ENCODE measurements around the gene DPY19L1.
"Not testable (repeated sequence)": the region's sequence is repeated elsewhere in the genome, so short reads cannot be mapped to it uniquely, and the experiment has no call there.

The DPY19L1 gene

DNA sequence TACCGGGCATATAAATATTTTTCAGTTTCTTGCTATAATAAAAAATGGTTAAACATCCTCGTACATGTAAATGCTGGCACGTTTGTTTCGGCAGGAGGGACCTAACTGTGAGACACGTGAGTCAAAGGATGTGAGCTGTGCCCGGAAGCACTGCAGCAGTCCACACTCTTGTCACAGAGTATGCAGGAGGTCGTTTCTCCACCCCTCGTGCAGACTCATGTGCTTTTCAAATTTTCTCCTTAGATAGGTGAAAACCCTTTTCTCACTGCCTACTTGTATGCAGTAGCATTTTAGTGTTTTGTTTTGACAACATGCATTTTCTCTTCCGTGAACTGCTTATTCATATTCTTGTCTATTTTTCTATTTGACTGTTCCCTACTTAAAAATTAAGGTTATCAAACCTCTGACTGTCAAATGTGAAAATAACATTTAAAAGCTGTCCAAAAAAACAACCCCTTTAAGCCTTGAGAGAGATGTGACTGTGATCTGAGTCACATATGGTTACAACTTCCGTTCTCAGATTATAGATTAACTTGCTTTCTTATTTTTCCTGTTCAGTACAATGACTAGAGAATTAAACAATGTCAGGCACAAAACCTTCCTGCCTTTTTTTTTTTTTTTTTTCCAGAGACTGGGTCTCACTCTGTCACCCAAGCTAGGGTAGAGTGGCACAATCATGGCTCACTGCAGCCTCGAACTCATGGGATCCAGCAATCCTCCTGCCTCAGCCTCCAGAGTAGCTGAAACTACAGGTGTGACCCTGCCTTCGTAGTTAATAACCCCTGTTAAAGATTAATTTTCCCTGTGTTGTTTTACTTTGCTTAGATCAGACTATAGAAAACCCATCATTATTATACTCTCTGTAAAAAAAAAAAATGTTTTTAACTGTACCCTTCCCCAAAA is 45.1 kb downstream of the DPY19L1 start:
- no peak for DNase-seq

- not testable (repeated sequence) for DNase-seq
Measured at GRCh38 chr7:34988442-34989125, 48.7 kb downstream of the DPY19L1 start.

DNA sequence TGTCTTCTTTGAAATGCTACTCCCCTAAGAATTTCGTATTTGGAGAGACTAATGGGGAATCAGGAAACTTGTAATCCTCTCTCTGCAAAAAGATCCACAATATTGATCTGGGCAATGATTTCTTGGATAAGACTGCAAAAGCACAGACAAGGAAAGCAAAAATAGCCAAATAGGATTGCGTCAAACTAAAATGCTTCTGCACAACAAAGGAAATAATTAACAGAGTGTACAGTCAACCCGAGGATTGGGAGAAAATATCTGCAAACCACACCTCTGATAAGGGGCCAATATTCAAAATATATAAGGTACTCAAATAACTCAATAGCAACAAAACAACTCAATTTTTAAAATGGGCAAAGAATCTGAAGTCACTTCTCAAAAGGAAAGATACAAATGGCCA is 52.1 kb downstream of the DPY19L1 start:
- DNase-seq, result not testable (repeated sequence)

- DNase-seq, result not testable (repeated sequence)
Measured at GRCh38 chr7:34984140-34984539, 53.1 kb downstream of the DPY19L1 start.

GRCh38 chr7:34982371-34983019 is 54.8 kb downstream of the DPY19L1 start:
- no peak for DNase-seq

GRCh38 chr7:34979124-34979523 is 58.2 kb downstream of the DPY19L1 start:
- not testable (repeated sequence) for DNase-seq

- DNase-seq, result no peak
Measured at GRCh38 chr7:34973400-34973760, 63.9 kb downstream of the DPY19L1 start.

GRCh38 chr7:34972739-34973399 is 64.4 kb downstream of the DPY19L1 start:
- not testable (repeated sequence) for DNase-seq

- not testable (repeated sequence) for DNase-seq
Measured at GRCh38 chr7:34967818-34968217, 69.5 kb downstream of the DPY19L1 start.

GRCh38 chr7:34966504-34966903 is 70.8 kb downstream of the DPY19L1 start:
- not testable (repeated sequence) for DNase-seq

DNA sequence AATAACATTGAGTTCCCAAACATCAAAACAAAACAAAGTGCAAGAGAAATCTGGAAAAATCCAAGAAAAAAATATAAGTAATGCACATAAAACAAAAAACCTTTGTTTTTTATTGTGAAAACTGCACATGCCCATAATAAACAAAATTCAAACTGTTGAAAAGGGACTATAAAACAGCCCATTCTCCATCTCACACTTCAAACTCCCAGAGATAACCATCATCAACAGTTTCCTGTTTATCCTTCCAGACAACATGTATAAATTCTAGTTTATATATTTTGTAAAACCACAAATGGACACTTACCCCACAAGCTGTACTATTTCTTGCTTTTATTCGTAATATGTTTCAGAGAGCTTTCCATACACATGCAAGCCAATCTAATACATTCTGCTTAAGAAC is 79.3 kb downstream of the DPY19L1 start:
- no peak for DNase-seq

- no peak for DNase-seq
Measured at GRCh38 chr7:34952822-34953221, 84.5 kb downstream of the DPY19L1 start.

DNA sequence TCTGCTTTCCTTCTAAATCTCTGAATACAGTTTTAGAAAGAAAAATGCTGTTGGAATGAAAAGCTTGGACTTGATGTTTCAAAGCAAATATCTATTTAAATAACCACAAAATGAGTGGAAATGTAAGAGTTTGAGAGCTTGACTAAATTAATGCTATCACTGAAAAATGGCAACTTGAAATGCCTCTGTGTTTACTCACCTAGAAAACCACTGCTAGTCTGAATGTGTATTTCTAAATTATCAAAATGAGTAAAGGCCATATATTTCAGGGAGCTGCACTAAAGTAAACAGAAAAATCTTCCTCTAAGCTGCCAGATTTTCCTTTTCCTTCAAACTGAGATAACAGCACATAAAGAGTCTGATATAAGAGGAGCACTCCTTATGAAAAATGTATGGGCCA is 87.9 kb downstream of the DPY19L1 start:
- DNase-seq, result no peak

GRCh38 chr7:34947427-34947826 is 89.9 kb downstream of the DPY19L1 start:
- not testable (repeated sequence) for DNase-seq

- no peak for DNase-seq
Measured at GRCh38 chr7:34946486-34946885, 90.8 kb downstream of the DPY19L1 start.

- not testable (repeated sequence) for DNase-seq
Measured at GRCh38 chr7:34945894-34946477, 91.3 kb downstream of the DPY19L1 start.

DNA sequence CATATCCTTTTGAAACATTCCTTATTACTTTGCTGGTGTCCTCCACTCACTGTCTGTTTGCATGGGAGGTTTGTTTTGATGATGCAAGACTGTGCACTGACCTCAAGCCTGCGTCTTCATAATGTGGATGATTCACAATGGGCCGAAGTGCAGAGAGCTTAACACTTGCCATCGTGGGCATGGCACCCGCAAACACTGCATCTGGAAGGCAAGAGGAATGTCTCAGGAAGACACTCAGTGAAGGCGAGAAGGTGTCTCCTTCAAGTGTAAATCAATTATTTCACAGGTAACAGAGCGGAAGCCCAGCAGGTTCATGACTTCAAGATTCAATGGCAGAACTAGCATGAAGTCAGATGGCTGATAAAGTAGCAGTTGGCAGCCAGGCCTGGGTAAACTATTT is 98.1 kb downstream of the DPY19L1 start:
- no peak for DNase-seq

- DNase-seq, result not testable (repeated sequence)
Measured at GRCh38 chr7:34935735-34936165, 101.5 kb downstream of the DPY19L1 start.

DNA sequence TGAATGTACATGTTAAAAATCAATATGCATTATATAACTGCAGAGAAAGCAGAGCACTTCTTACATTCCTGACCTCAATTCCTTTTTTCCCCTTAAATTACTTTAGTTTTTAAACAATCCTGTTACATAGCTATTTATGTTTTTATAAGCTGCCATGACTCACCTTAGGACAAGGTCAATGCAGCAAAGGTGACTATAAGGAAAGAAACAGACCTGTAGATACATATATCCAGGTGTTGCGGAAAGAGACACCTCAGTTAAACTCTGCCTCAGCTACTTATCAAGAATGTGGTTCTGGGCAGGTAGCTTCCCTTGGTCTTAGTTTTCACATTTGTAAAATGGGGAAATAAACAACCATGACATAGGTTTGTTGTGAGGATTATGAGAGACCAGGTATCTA is 105.5 kb downstream of the DPY19L1 start:
- no peak for DNase-seq

DNA sequence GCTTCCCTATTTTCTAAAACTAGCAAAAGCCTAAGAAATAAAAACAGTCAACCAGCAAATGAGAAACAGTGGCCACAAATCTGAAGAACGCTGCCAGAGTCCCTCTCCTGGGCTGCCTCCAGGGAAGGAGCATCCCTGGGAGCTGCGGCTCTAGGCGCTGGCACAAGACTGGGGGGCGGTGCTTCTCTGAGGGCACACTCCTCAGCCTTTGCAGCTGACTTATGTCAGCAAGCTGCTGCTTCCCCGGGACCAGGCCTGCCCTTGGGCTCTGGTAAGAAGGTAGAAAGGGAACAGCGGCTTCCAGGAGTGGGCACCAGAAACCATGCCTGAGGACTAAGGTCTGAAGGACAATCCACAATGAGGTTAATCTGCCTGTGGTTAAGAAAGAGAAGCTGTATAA is 107.5 kb downstream of the DPY19L1 start:
- peak in 3 of 56 donors; percentile 2 to 6 (median 3) for DNase-seq

GRCh38 chr7:34928560-34928959 is 108.7 kb downstream of the DPY19L1 start:
- no peak for DNase-seq
